H9 (cell line): ENCODE data around the gene NCAM1. TPM values are rescaled to one million over a fixed set of nuclear protein-coding genes. Genes with fewer than 3 reads are reported as not detected.

ENCODE experiments used
- DNase-seq: peaks from one replicate; pipeline ENCODE4 v3.0.0-alpha.2; 2017
- H2AFZ ChIP-seq: one replicate; pipeline ENCODE4 v1.6.1; 2013; ENCODE audit warnings: mild to moderate bottlenecking, low read length, control low read depth, moderate library complexity
- H2AK5ac ChIP-seq: 2 replicates; pipeline ENCODE4 v1.6.1; 2013; ENCODE audit warnings: low read length, control low read depth, mixed read lengths; ENCODE audit not compliant: insufficient read length
- H2BK120ac ChIP-seq: one replicate; pipeline ENCODE4 v1.6.1; 2013; ENCODE audit warnings: low read depth, mild to moderate bottlenecking, low read length, control low read depth, inconsistent platforms; ENCODE audit not compliant: poor library complexity, severe bottlenecking
- H2BK12ac ChIP-seq: 2 replicates; pipeline ENCODE4 v1.6.1; 2013; ENCODE audit warnings: low read length, control low read depth, mixed read lengths, low read depth; ENCODE audit not compliant: insufficient read length
- H2BK15ac ChIP-seq: 2 replicates; pipeline ENCODE4 v1.6.1; 2013; ENCODE audit warnings: low read depth, low read length, control low read depth
- H2BK20ac ChIP-seq: one replicate; pipeline ENCODE4 v1.6.1; 2013; ENCODE audit warnings: low read depth, mild to moderate bottlenecking, low read length, control low read depth, inconsistent platforms; ENCODE audit not compliant: poor library complexity, severe bottlenecking
- H2BK5ac ChIP-seq: 2 replicates; pipeline ENCODE4 v1.6.1; 2013; ENCODE audit warnings: low read length, control low read depth, mixed read lengths; ENCODE audit not compliant: insufficient read length
- H3K14ac ChIP-seq: 2 replicates; pipeline ENCODE4 v1.6.1; 2013; ENCODE audit warnings: low read length, control low read depth; ENCODE audit not compliant: insufficient read depth
- H3K18ac ChIP-seq: 2 replicates; pipeline ENCODE4 v1.6.1; 2013; ENCODE audit warnings: low read depth, mild to moderate bottlenecking, mixed read lengths, low read length, control low read depth; ENCODE audit not compliant: insufficient read length
- H3K23ac ChIP-seq: 2 replicates; pipeline ENCODE4 v1.6.1; 2013; ENCODE audit warnings: low read length, control low read depth, mixed read lengths, low read depth; ENCODE audit not compliant: insufficient read length
- H3K23me2 ChIP-seq: 2 replicates; pipeline ENCODE4 v1.6.1; 2013; ENCODE audit warnings: low read depth, mild to moderate bottlenecking, mixed read lengths, low read length, control low read depth; ENCODE audit not compliant: insufficient read length, poor library complexity, severe bottlenecking
- H3K27ac ChIP-seq: 2 replicates; pipeline ENCODE4 v1.5.1; 2013; ENCODE audit warnings: low read length, control low read depth, mixed read lengths, low read depth; ENCODE audit not compliant: insufficient read length
- H3K27me3 ChIP-seq: 2 replicates; pipeline ENCODE4 v1.6.1; 2013; ENCODE audit warnings: low read length, control low read depth, inconsistent platforms; ENCODE audit not compliant: insufficient read depth
- H3K4ac ChIP-seq: 2 replicates; pipeline ENCODE4 v1.6.1; 2013; ENCODE audit warnings: low read depth, mild to moderate bottlenecking, control low read depth, inconsistent platforms, low read length, moderate library complexity
- H3K4me1 ChIP-seq: 2 replicates; pipeline ENCODE4 v1.6.1; 2013; ENCODE audit warnings: low read length, control low read depth, inconsistent platforms; ENCODE audit not compliant: insufficient read depth
- H3K4me2 ChIP-seq: 2 replicates; pipeline ENCODE4 v1.6.1; 2013; ENCODE audit warnings: low read length, control low read depth, mixed read lengths; ENCODE audit not compliant: insufficient read length, insufficient read depth
- H3K56ac ChIP-seq: 2 replicates; pipeline ENCODE4 v1.6.1; 2013; ENCODE audit warnings: low read depth, mild to moderate bottlenecking, mixed read lengths, low read length, control low read depth; ENCODE audit not compliant: insufficient read length
- H3K79me1 ChIP-seq: 2 replicates; pipeline ENCODE4 v1.6.1; 2013; ENCODE audit warnings: low read depth, mild to moderate bottlenecking, moderate library complexity, low read length, control low read depth, inconsistent platforms; ENCODE audit not compliant: insufficient read depth, poor library complexity, severe bottlenecking
- H3K79me2 ChIP-seq: 2 replicates; pipeline ENCODE4 v1.6.1; 2013; ENCODE audit warnings: low read length, control low read depth, inconsistent platforms; ENCODE audit not compliant: insufficient read depth
- H3K9ac ChIP-seq: 2 replicates; pipeline ENCODE4 v1.6.1; 2013; ENCODE audit warnings: low read length, control low read depth, mixed read lengths; ENCODE audit not compliant: insufficient read length; ENCODE audit errors: extremely low read depth
- H3K9me3 ChIP-seq: one replicate; pipeline ENCODE4 v1.6.1; 2013; ENCODE audit warnings: low read depth, low read length, inconsistent platforms; ENCODE audit not compliant: control insufficient read depth
- H3T11ph ChIP-seq: one replicate; pipeline ENCODE4 v1.6.1; 2013; ENCODE audit warnings: mild to moderate bottlenecking, low read length, control low read depth, inconsistent platforms
- H4K20me1 ChIP-seq: one replicate; pipeline ENCODE4 v1.6.1; 2013; ENCODE audit not compliant: control insufficient read depth, insufficient read length, insufficient read depth
- H4K5ac ChIP-seq: 2 replicates; pipeline ENCODE4 v1.6.1; 2013; ENCODE audit warnings: low read depth, mild to moderate bottlenecking, mixed read lengths, low read length, control low read depth; ENCODE audit not compliant: insufficient read length
- H4K8ac ChIP-seq: replicated peaks from 2 replicates; pipeline ENCODE4 v1.6.1; 2013; ENCODE audit warnings: low read length, control low read depth, mixed read lengths, low read depth; ENCODE audit not compliant: insufficient read length
- H4K91ac ChIP-seq: 2 replicates; pipeline ENCODE4 v1.6.1; 2013; ENCODE audit warnings: low read depth, mild to moderate bottlenecking, moderate library complexity, mixed read lengths, low read length, control low read depth; ENCODE audit not compliant: insufficient read length
- H3K27ac Mint-ChIP-seq, 3 experiments: 2 replicates in 2 of 3; 3 replicates in 1 of 3; pipeline ENCODE4 v1.8.0; 2020 to 2021; ENCODE audit warnings: mixed read lengths in 3 of 3, mild to moderate bottlenecking in 1 of 3, moderate library complexity in 1 of 3
- H3K27me3 Mint-ChIP-seq: 2 replicates; pipeline ENCODE4 v1.8.0; 2021; ENCODE audit warnings: low read depth, mild to moderate bottlenecking, moderate library complexity, mixed read lengths
- H3K36me3 Mint-ChIP-seq, 3 experiments: 2 replicates in 2 of 3; 3 replicates in 1 of 3; pipeline ENCODE4 v1.8.0; 2020 to 2021; ENCODE audit warnings: low read depth in 3 of 3, mixed read lengths in 3 of 3; ENCODE audit not compliant: insufficient read depth in 1 of 3
- H3K4me1 Mint-ChIP-seq, 2 experiments: 2 replicates each; pipeline ENCODE4 v1.8.0; 2020; ENCODE audit warnings: mixed read lengths in 2 of 2
- H3K4me3 Mint-ChIP-seq, 2 experiments: 2 replicates in 1 of 2; 3 replicates in 1 of 2; pipeline ENCODE4 v1.8.0; 2020 to 2021; ENCODE audit warnings: mild to moderate bottlenecking in 2 of 2, mixed read lengths in 2 of 2, moderate library complexity in 1 of 2
- H3K9me3 Mint-ChIP-seq, 2 experiments: 2 replicates in 1 of 2; 3 replicates in 1 of 2; pipeline ENCODE4 v1.8.0; 2020; ENCODE audit warnings: mild to moderate bottlenecking in 2 of 2, mixed read lengths in 2 of 2, moderate library complexity in 1 of 2
- CTCF ChIP-seq: fragments of 200-600 bp; sonication (generic); conservative IDR thresholded peaks from 3 replicates; pipeline ENCODE4 v1.8.0; 2021; ENCODE audit warnings: antibody characterized with exemption, mild to moderate bottlenecking
- WGBS: extraction: QIAGEN DNeasy Blood & Tissue Kit; methylation state at CpG from one replicate; pipeline ENCODE4 v1.1.7; 2013; ENCODE audit warnings: missing lambda C conversion rate, low lambda C conversion rate, mixed read lengths; ENCODE audit not compliant: insufficient read length; ENCODE audit errors: extremely low coverage; 5-methylcytosine and 5-hydroxymethylcytosine counted together
- total RNA-seq: library from RNA; stranded (reverse); gene quantifications from 2 replicates; pipeline ENCODE4 v1.2.1, GENCODE V29; 2021

NCAM1 gene
- total RNA-seq, 1 experiment from 2014 or later = 2.5 TPM

GRCh38 chr11:112971827-112972226 is 10.6 kb downstream of the NCAM1 start:
- peaks cover 7% of the 10 kb centered on the region for H3K27me3 Mint-ChIP-seq
- H2BK15ac ChIP-seq = no peak overlapping the region
- H3K79me1 ChIP-seq = no peaks in the 10 kb centered on the region

More at GRCh38 chr11:112971827-112972226, 10.6 kb downstream of the NCAM1 start:
- H2BK12ac ChIP-seq = no peak overlapping the region
- H2BK120ac ChIP-seq = no peak overlapping the region
- TF ChIP-seq CTCF = no peak
- no peak overlapping the region for H4K91ac ChIP-seq
- Mint-ChIP-seq H3K4me1 (peaks cover 5 to 6% of the 10 kb centered on the region in 2 experiments), H3K9me3 (no peaks in the 10 kb centered on the region), H3K27ac (no peak overlapping the region), H3K36me3 (no peaks in the 10 kb centered on the region), H3K4me3 (no peak overlapping the region)
- H3K4me1 ChIP-seq = peaks cover 3% of the 10 kb centered on the region; the same call in 1 of the 2 replicates
- no peaks in the 10 kb centered on the region for H3K23me2 ChIP-seq
- H3T11ph ChIP-seq = no peak overlapping the region
- no peak overlapping the region for H3K18ac ChIP-seq
- no peak overlapping the region for H4K5ac ChIP-seq
- no peak overlapping the region for H3K27ac ChIP-seq
- H2BK20ac ChIP-seq = no peak overlapping the region
- no peak overlapping the region for H3K4ac ChIP-seq
- H4K8ac ChIP-seq = no peak overlapping the region
- no peak overlapping the region for H2BK5ac ChIP-seq
- H2AFZ ChIP-seq = no peak overlapping the region
- no peak overlapping the region for H3K14ac ChIP-seq
- no peaks in the 10 kb centered on the region for H3K27me3 ChIP-seq
- WGBS = no CpG with 5 or more reads among the region's 3 CpGs
- no peak overlapping the region for H3K23ac ChIP-seq
- H3K9ac ChIP-seq = no peak overlapping the region
- no peak overlapping the region for H2AK5ac ChIP-seq
- DNase-seq = no peak
- H3K9me3 ChIP-seq = no peaks in the 10 kb centered on the region
- no peaks in the 10 kb centered on the region for H3K79me2 ChIP-seq
- H4K20me1 ChIP-seq = no peaks in the 10 kb centered on the region
- no peak overlapping the region for H3K4me2 ChIP-seq
- H3K56ac ChIP-seq = no peak overlapping the region
